HCT116 (cell line): Measurements from ENCODE around the gene NKX6-1. TPM values are rescaled to one million over a fixed set of nuclear protein-coding genes. Genes with fewer than 3 reads are reported as not detected.

Experiments
- ATAC-seq: fragments of 200-7000 bp; cut with Tn5 transposase; 2 replicates; pipeline ENCODE4 v1.9.1; 2020; ENCODE audit warnings: mild to moderate bottlenecking, moderate library complexity
- BruUV-seq: library from RNA; stranded (reverse); fragments of 400-500 nt; replicated peaks from 2 replicates; lab custom pipeline; 2021; lab: Mats Ljungman, UMichigan
- CTCF ChIA-PET: fragments of 300-600 bp; sonication (Branson Sonifier 250); formaldehyde crosslinking; loops from one replicate; lab custom pipeline; 2021; ENCODE audit warnings: antibody characterized with exemption; lab: Charles Lee
- POLR2A ChIA-PET: fragments of 300-600, 350-600 bp; sonication (Branson Sonifier 250); formaldehyde crosslinking; loops from one replicate; lab custom pipeline; 2021; ENCODE audit warnings: antibody characterized with exemption; lab: Charles Lee
- RAD21 ChIA-PET, 2 experiments: fragments of 300-600 bp; sonication (Branson Sonifier 250); formaldehyde crosslinking; loops; one replicate each; lab custom pipeline; 2023; ENCODE audit warnings: low total read pairs in 2 of 2; ENCODE audit not compliant: uncharacterized antibody in 2 of 2, unreplicated experiment in 2 of 2, low non-redundant PET in 1 of 2; lab: Charles Lee
- DNase-seq: peaks from one replicate; pipeline ENCODE4 v3.0.0-alpha.2; 2010; ENCODE audit warnings: low read depth, low spot score
- H2AFZ ChIP-seq: fragments of 200-600 bp; shearing (Covaris generic), sonication (generic); 2 replicates; pipeline ENCODE4 v1.6.1; 2017; ENCODE audit warnings: low read depth, mixed run types, mixed read lengths, antibody characterized with exemption, low read length; ENCODE audit not compliant: poor library complexity, severe bottlenecking
- H3K27ac ChIP-seq: 2 replicates; pipeline ENCODE4 v1.5.1; 2012; ENCODE audit warnings: low read depth, low read length
- H3K27me3 ChIP-seq: fragments of 200-600 bp; sonication (generic); 2 replicates; pipeline ENCODE4 v1.6.1; 2016; ENCODE audit warnings: mixed run types, low read length, mixed read lengths; ENCODE audit not compliant: insufficient read depth
- H3K36me3 ChIP-seq, 2 experiments: fragments of 200-500 bp in 1 of 2; fragments of 200-600 bp in 1 of 2; sonication (Bioruptor generic) in 1 of 2; sonication (generic) in 1 of 2; 2 replicates each; pipeline versions ENCODE4 v1.5.1 to v1.6.1; 2014 to 2016; ENCODE audit warnings: low read length in 2 of 2, inconsistent platforms in 1 of 2, mixed read lengths in 1 of 2, mixed run types in 1 of 2; ENCODE audit not compliant: insufficient read depth in 2 of 2, control insufficient read depth in 1 of 2
- H3K4me1 ChIP-seq, 2 experiments: fragments of 200-600 bp in 1 of 2; sonication (generic) in 1 of 2; 2 replicates each; pipeline versions ENCODE4 v1.5.1 to v1.6.1; 2012 to 2017; ENCODE audit warnings: low read length in 2 of 2, inconsistent platforms in 1 of 2, mild to moderate bottlenecking in 1 of 2, mixed read lengths in 1 of 2, mixed run types in 1 of 2, moderate library complexity in 1 of 2; ENCODE audit not compliant: insufficient read depth in 2 of 2, control insufficient read depth in 1 of 2
- H3K4me2 ChIP-seq: fragments of 200-600 bp; sonication (generic); 2 replicates; pipeline ENCODE4 v1.6.1; 2017; ENCODE audit warnings: mixed run types, low read length, mixed read lengths
- H3K4me3 ChIP-seq, 2 experiments: fragments of 200-600 bp in 1 of 2; sonication (generic) in 1 of 2; replicated peaks in 1 of 2; 2 replicates each; pipeline ENCODE4 v1.5.1; 2011 to 2016; ENCODE audit warnings: low read length in 2 of 2, control low read depth in 1 of 2, low read depth in 1 of 2, mild to moderate bottlenecking in 1 of 2, mixed read lengths in 1 of 2, mixed run types in 1 of 2
- H3K79me2 ChIP-seq: fragments of 200-600 bp; sonication (generic); 2 replicates; pipeline ENCODE4 v1.6.1; 2017; ENCODE audit warnings: mild to moderate bottlenecking, mixed run types, low read length, moderate library complexity, mixed read lengths; ENCODE audit not compliant: insufficient read depth
- H3K9ac ChIP-seq: fragments of 200-600 bp; sonication (generic); 2 replicates; pipeline ENCODE4 v1.6.1; 2016; ENCODE audit warnings: low read length, mixed read lengths
- H3K9me2 ChIP-seq: fragments of 200-600 bp; sonication (generic), shearing (Covaris generic); 2 replicates; pipeline ENCODE4 v1.6.1; 2017; ENCODE audit warnings: mixed run types, mild to moderate bottlenecking, moderate library complexity; ENCODE audit not compliant: insufficient read depth
- H3K9me3 ChIP-seq, 2 experiments: fragments of 200-500 bp in 1 of 2; fragments of 200-600 bp in 1 of 2; sonication (Bioruptor generic) in 1 of 2; sonication (generic) in 1 of 2; 2 replicates each; pipeline ENCODE4 v1.6.1; 2014 to 2017; ENCODE audit warnings: low read length in 2 of 2, mixed read lengths in 2 of 2, inconsistent platforms in 1 of 2, low read depth in 1 of 2, mild to moderate bottlenecking in 1 of 2, mixed run types in 1 of 2, moderate library complexity in 1 of 2; ENCODE audit not compliant: control insufficient read depth in 1 of 2, insufficient read depth in 1 of 2
- H4K20me1 ChIP-seq: fragments of 200-600 bp; sonication (generic), shearing (Covaris generic); 2 replicates; pipeline ENCODE4 v1.6.1; 2017; ENCODE audit warnings: mixed run types, mild to moderate bottlenecking, moderate library complexity; ENCODE audit not compliant: insufficient read depth
- CEBPB ChIP-seq: IDR thresholded peaks from 2 replicates; pipeline ENCODE4 v1.6.1; 2012; ENCODE audit warnings: low read depth
- EZH2phosphoT487 ChIP-seq: fragments of 200-600 bp; IDR thresholded peaks from 2 replicates; pipeline ENCODE4 v1.6.1; 2018; ENCODE audit warnings: antibody characterized with exemption, borderline replicate concordance
- POLR2A ChIP-seq: IDR thresholded peaks from 2 replicates; pipeline ENCODE4 v1.7.0; 2011; ENCODE audit warnings: borderline replicate concordance; ENCODE audit not compliant: insufficient read depth, insufficient read length; ENCODE audit errors: extremely low read depth
- RAD21 ChIP-seq: IDR thresholded peaks from 2 replicates; pipeline ENCODE4 v1.6.1; 2012; ENCODE audit warnings: low read depth, mild to moderate bottlenecking
- SRF ChIP-seq: IDR thresholded peaks from 2 replicates; pipeline ENCODE4 v1.6.1; 2012; ENCODE audit warnings: low read depth
- TCF7L2 ChIP-seq: IDR thresholded peaks from 2 replicates; pipeline ENCODE4 v1.7.0; 2011; ENCODE audit warnings: borderline replicate concordance, inconsistent platforms; ENCODE audit not compliant: insufficient read depth, insufficient read length; ENCODE audit errors: extremely low read depth
- ZFX ChIP-seq: fragments of 450-650 bp; IDR thresholded peaks from 2 replicates; pipeline ENCODE4 v1.6.1; 2017
- intact Hi-C: fragments of 100-400 bp; cut with micrococcal nuclease; formaldehyde crosslinking; loops from 2 replicates; pipeline ENCODE4 v1.10.0; 2022
- total RNA-seq: library from RNA; stranded (reverse); gene quantifications from one replicate; pipeline ENCODE4 v1.2.1, GENCODE V29; 2021; ENCODE audit not compliant: unreplicated experiment
- TF ChIP-seq, protein P1 (sequence below): IDR thresholded peaks from 2 replicates; pipeline ENCODE4 v1.6.1; 2012

NKX6-1 gene
- total RNA-seq, 1 experiment from 2014 or later: 4.2 TPM

DNA sequence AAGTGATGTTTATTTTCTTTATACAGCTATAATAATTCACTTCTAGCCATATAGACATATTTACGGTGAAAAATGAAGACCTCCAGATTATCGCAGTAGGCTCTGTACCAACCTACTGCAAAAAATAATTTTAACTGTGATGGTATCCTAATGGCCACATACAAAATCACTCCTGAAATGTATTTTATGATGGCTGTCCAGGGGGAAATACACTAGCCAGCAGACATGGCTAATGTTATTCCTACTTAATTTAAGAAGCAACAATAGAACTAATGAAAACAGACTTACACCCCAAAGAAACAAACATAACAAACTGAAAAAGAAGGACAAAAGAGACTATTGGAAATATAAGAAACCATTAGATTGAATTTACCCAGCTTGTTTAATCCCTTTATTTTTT is 4.6 kb downstream of the NKX6-1 start:
- intact Hi-C loops: no loop called here
- Histone ChIP-seq H3K36me3 (peaks cover 0 to 3% of the 10 kb centered on the region in 2 experiments; a peak in 1 of 4 replicates), H3K4me2 (no peak overlapping the region), H3K27ac (no peak overlapping the region), H3K4me1 (peaks cover 0 to 8% of the 10 kb centered on the region in 2 experiments; a peak in 1 of 4 replicates), H3K9ac (no peak overlapping the region), H3K4me3 (no peak overlapping the region), H4K20me1 (no peaks in the 10 kb centered on the region), H2AFZ (no peak overlapping the region), H3K9me3 (no peaks in the 10 kb centered on the region), H3K27me3 (no peaks in the 10 kb centered on the region), H3K79me2 (no peaks in the 10 kb centered on the region), H3K9me2 (no peaks in the 10 kb centered on the region)
- BruUV-seq: no TSS peak
- ChIA-PET CTCF (interaction anchor here (0.7 kb wide), 1 partner anchor 28 kb away, joined by 3 read pairs; no protein-coding TSS in a partner anchor), POLR2A (no interaction called here), RAD21 (interaction anchor here in 1 of 2 experiments (0.6 kb wide), 1 partner anchor 1435 kb away, joined by 3 read pairs; no protein-coding TSS in a partner anchor)
- ATAC-seq (no peak), DNase-seq (no peak)
- no peak for TF ChIP-seq CEBPB
- no peak for TF ChIP-seq SRF
- no peak for TF ChIP-seq EZH2phosphoT487

DNA sequence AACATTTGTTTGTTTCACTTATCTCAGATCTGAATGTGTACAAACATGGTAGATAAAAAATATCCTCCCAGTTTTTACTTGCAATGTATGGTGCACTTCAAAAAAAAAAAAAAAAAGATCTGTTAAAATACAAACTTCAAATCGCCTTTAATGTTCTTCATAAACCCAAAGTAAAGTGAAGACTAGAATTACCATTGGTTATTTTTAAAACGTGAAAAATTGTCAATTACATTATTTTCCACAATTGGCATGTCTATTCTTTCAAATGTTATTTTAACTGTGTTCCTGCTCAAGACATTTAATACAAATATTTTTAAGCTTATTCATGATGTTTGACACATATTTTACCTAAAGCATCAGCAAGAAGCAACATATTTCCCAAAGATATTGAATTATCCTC is 5.0 kb downstream of the NKX6-1 start:
- H3K79me2 ChIP-seq: no peaks in the 10 kb centered on the region
- ChIA-PET RAD21 (interaction anchor here in 1 of 2 experiments (0.6 kb wide), 1 partner anchor 1434 kb away, joined by 3 read pairs; no protein-coding TSS in a partner anchor), CTCF (interaction anchor here (0.7 kb wide), 1 partner anchor 27 kb away, joined by 3 read pairs; no protein-coding TSS in a partner anchor), POLR2A (no interaction called here)
- no peak overlapping the region for H3K9ac ChIP-seq
- intact Hi-C loops: no loop called here
- H3K27me3 ChIP-seq: no peaks in the 10 kb centered on the region
- H3K4me3 ChIP-seq: no peak overlapping the region
- H3K9me3 ChIP-seq: no peaks in the 10 kb centered on the region
- ATAC-seq (no peak), DNase-seq (no peak)
- TF ChIP-seq TCF7L2: no peak
- TF ChIP-seq, protein P1, sequence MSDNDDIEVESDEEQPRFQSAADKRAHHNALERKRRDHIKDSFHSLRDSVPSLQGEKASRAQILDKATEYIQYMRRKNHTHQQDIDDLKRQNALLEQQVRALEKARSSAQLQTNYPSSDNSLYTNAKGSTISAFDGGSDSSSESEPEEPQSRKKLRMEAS: no peak
- no peak for TF ChIP-seq RAD21
- TF ChIP-seq ZFX: no peak
- no peak for TF ChIP-seq POLR2A
- H2AFZ ChIP-seq: no peak overlapping the region
- no peaks in the 10 kb centered on the region for H3K9me2 ChIP-seq
- peaks cover 0 to 3% of the 10 kb centered on the region in 2 experiments; a peak in 1 of 4 replicates for H3K36me3 ChIP-seq
- H3K4me1 ChIP-seq: peaks cover 0 to 8% of the 10 kb centered on the region in 2 experiments; a peak in 1 of 4 replicates
- H3K27ac ChIP-seq: no peak overlapping the region
- no peak overlapping the region for H3K4me2 ChIP-seq
- no TSS peak for BruUV-seq
- H4K20me1 ChIP-seq: no peaks in the 10 kb centered on the region
